Activated CD8-positive, alpha-beta T cell treated with anti-CD3 and anti-CD28 coated beads for 36 hours (primary cell): ENCODE measurements around the gene SPAG5. TPM values are rescaled to one million over a fixed set of nuclear protein-coding genes. Genes with fewer than 3 reads are reported as not detected.

Experiments used
- ATAC-seq: fragments of 200-7000 bp; cut with Tn5 transposase; one replicate; pipeline ENCODE4 v1.10.0; 2021; ENCODE audit warnings: mild to moderate bottlenecking, moderate library complexity
- CTCF ChIA-PET: fragments of 350-600 bp; sonication (Branson Sonifier 250); formaldehyde crosslinking; loops from one replicate; lab custom pipeline; 2021; ENCODE audit warnings: antibody characterized with exemption; lab: Charles Lee
- POLR2A ChIA-PET: fragments of 350-600 bp; sonication (Branson Sonifier 250); formaldehyde crosslinking; loops from one replicate; lab custom pipeline; 2021; ENCODE audit warnings: antibody characterized with exemption; lab: Charles Lee
- DNase-seq: peaks from one replicate; pipeline ENCODE4 v3.0.0-alpha.2; 2020
- H3K27ac Mint-ChIP-seq: one replicate; pipeline ENCODE4 v1.8.0; 2021; ENCODE audit warnings: mild to moderate bottlenecking, mixed read lengths
- H3K27me3 Mint-ChIP-seq: one replicate; pipeline ENCODE4 v1.8.0; 2021; ENCODE audit warnings: mixed read lengths
- H3K36me3 Mint-ChIP-seq: one replicate; pipeline ENCODE4 v1.8.0; 2021; ENCODE audit warnings: low read depth, mixed read lengths
- H3K4me1 Mint-ChIP-seq: one replicate; pipeline ENCODE4 v1.8.0; 2021; ENCODE audit warnings: low read depth, mixed read lengths
- H3K4me3 Mint-ChIP-seq: one replicate; pipeline ENCODE4 v1.8.0; 2021; ENCODE audit warnings: mild to moderate bottlenecking, moderate library complexity, mixed read lengths
- H3K9me3 Mint-ChIP-seq: one replicate; pipeline ENCODE4 v1.8.0; 2021; ENCODE audit warnings: mixed read lengths
- intact Hi-C: fragments of 100-400 bp; cut with micrococcal nuclease; formaldehyde crosslinking; loops from one replicate; pipeline ENCODE4 v1.10.0; 2022
- total RNA-seq, 2 experiments: library from RNA; stranded (reverse); gene quantifications; one replicate each; pipeline ENCODE4 v1.2.3, GENCODE V29; 2021
- TF ChIP-seq, protein P1 (sequence below): fragments of 200-600 bp; IDR thresholded peaks from one replicate; pipeline ENCODE4 v1.8.0; 2022; ENCODE audit warnings: antibody characterized with exemption, mild to moderate bottlenecking

Gene SPAG5
- total RNA-seq, 2 experiments from 2014 or later = 140 to 141 TPM

DNA sequence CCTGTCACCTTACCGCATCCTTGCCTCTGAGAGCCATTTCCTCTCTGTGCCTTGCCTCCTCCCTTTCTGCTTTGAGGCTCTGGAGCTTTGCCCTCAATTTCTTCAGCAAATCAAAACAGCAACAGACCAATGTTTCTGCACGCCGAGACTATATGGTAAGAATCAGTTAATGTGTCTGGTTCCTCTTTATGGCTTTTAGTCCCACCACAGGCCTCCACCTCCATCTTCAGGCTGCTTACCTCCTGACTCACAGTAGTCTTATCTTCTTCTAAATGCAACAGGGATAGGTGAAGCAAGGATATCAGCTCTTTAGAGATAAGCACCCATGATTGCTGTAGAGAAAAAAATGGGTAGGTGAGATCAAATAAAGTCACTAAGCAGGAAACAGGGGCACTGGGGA, 13.0 kb downstream of the SPAG5 start:
- H3K4me1 Mint-ChIP-seq = no peaks in the 10 kb centered on the region
- H3K36me3 Mint-ChIP-seq = peaks cover 28% of the 10 kb centered on the region
- no peaks in the 10 kb centered on the region for H3K9me3 Mint-ChIP-seq
- no peaks in the 10 kb centered on the region for H3K27me3 Mint-ChIP-seq
- no peak overlapping the region for H3K27ac Mint-ChIP-seq
- TF ChIP-seq, protein P1, sequence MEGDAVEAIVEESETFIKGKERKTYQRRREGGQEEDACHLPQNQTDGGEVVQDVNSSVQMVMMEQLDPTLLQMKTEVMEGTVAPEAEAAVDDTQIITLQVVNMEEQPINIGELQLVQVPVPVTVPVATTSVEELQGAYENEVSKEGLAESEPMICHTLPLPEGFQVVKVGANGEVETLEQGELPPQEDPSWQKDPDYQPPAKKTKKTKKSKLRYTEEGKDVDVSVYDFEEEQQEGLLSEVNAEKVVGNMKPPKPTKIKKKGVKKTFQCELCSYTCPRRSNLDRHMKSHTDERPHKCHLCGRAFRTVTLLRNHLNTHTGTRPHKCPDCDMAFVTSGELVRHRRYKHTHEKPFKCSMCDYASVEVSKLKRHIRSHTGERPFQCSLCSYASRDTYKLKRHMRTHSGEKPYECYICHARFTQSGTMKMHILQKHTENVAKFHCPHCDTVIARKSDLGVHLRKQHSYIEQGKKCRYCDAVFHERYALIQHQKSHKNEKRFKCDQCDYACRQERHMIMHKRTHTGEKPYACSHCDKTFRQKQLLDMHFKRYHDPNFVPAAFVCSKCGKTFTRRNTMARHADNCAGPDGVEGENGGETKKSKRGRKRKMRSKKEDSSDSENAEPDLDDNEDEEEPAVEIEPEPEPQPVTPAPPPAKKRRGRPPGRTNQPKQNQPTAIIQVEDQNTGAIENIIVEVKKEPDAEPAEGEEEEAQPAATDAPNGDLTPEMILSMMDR = no peak
- intact Hi-C loops = no loop called here
- no peak overlapping the region for H3K4me3 Mint-ChIP-seq
- ATAC-seq (no peak), DNase-seq (no peak)
- POLR2A ChIA-PET = interaction anchor here (0.6 to 1.4 kb wide), 2 partner anchors 12 to 305 kb away, joined by 3 to 4 read pairs; no protein-coding TSS in a partner anchor
- CTCF ChIA-PET = interaction anchor here (0.9 kb wide), 1 partner anchor 11 kb away, joined by 4 read pairs; no protein-coding TSS in a partner anchor

DNA sequence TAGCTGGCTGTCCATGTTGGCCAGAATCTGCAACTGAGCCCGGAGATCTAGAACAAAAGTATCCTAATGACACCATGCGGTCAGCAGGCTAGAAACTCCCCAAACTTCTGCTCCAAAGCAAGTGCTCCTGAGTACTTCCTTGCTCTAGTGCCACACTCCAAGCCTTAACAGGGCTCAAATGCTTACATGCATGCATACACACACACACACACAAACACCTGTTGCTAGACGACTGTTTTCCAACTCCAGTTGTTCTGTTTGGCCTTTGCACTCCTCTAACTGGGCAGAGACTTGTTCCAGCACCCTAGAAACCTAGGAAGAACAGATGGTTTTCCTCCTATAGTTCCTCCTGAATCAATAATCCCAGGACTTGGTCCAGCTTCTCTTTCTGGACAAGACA, 14.4 kb downstream of the SPAG5 start:
- H3K4me3 Mint-ChIP-seq = no peak overlapping the region
- H3K36me3 Mint-ChIP-seq = peaks cover 36% of the 10 kb centered on the region
- H3K4me1 Mint-ChIP-seq = peaks cover 13% of the 10 kb centered on the region
- H3K9me3 Mint-ChIP-seq = no peaks in the 10 kb centered on the region
- DNase-seq = no peak
- TF ChIP-seq, protein P1 = no peak
- ChIA-PET CTCF (no interaction called here), POLR2A (interaction anchor here (0.6 to 1.9 kb wide), 4 partner anchors 9 to 40 kb away, joined by 3 to 8 read pairs (median 4); no protein-coding TSS in a partner anchor)
- H3K27ac Mint-ChIP-seq = no peak overlapping the region
- no peak for ATAC-seq
- no peaks in the 10 kb centered on the region for H3K27me3 Mint-ChIP-seq
- intact Hi-C loops = no loop called here

DNA sequence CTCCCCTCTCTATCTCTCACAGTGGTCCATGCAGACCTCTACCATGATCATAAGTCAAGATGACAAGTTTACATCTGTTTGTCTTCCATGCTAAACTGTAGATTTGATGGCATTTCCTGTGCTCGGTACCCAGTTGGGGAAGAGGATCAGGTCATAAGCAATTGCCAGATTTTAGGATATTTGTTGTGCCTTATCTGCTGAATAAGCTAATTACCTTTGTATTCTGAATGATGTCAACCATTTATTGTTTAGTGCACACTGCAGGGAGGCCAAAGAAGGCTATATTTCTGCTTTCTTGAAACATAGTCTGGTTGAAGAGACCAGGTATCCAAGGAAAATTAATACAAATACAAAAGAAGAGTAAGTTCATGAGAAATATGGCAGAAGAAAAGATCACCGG, 16.3 kb downstream of the SPAG5 start:
- H3K9me3 Mint-ChIP-seq = no peaks in the 10 kb centered on the region
- ChIA-PET CTCF (no interaction called here), POLR2A (interaction anchor here (0.9 to 9.1 kb wide), 4 partner anchors 8 to 15 kb away, joined by 3 to 58 read pairs (median 10); partner anchors contain the start of genes PIGS and SPAG5)
- intact Hi-C loops = no loop called here
- H3K27me3 Mint-ChIP-seq = no peaks in the 10 kb centered on the region
- no peak overlapping the region for H3K27ac Mint-ChIP-seq
- peaks cover 18% of the 10 kb centered on the region for H3K4me1 Mint-ChIP-seq
- H3K4me3 Mint-ChIP-seq = no peak overlapping the region
- ATAC-seq (no peak), DNase-seq (no peak)
- H3K36me3 Mint-ChIP-seq = peaks cover 45% of the 10 kb centered on the region
- TF ChIP-seq, protein P1 = no peak

DNA sequence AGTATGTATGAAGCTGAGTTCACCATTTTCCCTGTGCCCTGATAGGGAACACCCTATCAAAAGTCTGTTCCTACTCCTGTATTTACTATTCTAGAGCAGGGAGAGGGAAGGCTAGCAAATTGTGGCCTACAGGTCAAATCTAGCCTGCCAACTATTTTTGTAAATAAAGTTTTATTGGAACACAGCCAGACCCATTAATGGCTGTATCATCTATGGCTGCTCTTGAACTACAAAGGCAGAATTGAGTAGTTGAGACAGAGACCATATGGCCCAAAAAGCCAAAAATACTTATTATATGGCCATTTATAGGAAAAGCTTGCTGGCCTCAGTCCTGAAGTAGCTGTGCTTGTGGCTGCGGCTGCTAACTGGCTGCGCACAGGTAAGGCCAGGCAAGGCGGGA, 17.9 kb downstream of the SPAG5 start:
- peaks cover 52% of the 10 kb centered on the region for H3K36me3 Mint-ChIP-seq
- no peaks in the 10 kb centered on the region for H3K9me3 Mint-ChIP-seq
- H3K27ac Mint-ChIP-seq = no peak overlapping the region
- ATAC-seq (no peak), DNase-seq (no peak)
- intact Hi-C loops = no loop called here
- CTCF ChIA-PET = no interaction called here
- no peak overlapping the region for H3K4me3 Mint-ChIP-seq
- H3K27me3 Mint-ChIP-seq = no peaks in the 10 kb centered on the region
- H3K4me1 Mint-ChIP-seq = peaks cover 27% of the 10 kb centered on the region
- POLR2A ChIA-PET = interaction anchor here (1.0 to 9.1 kb wide), 3 partner anchors 9 to 41 kb away, joined by 3 to 58 read pairs (median 14); partner anchors contain the start of genes PIGS and SPAG5
- TF ChIP-seq, protein P1 = no peak

DNA sequence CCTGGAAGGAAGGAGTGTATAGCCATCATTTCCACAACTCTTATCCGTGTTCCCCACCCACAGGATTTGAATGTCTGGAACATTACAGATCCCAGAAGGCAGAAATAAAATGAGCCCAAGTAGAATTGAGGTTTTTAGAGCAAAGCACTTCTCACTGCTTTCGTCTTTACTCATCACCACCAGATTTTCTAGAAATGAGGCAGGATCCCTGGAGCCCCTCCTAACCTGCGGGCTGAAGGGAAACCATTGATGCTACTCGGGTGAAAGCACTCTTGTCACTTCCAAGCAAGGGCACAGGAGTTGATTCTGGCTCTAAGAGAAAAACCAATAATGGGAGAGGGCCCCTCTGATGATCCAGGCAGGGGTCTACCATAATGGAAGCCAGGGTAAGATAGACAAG, 19.3 kb downstream of the SPAG5 start:
- TF ChIP-seq, protein P1 = no peak
- POLR2A ChIA-PET = interaction anchor here (0.7 to 9.1 kb wide), 7 partner anchors 9 to 39 kb away, joined by 3 to 58 read pairs (median 3); partner anchors contain the start of gene SPAG5
- peaks cover 34% of the 10 kb centered on the region for H3K4me1 Mint-ChIP-seq
- CTCF ChIA-PET = interaction anchor here (1.3 to 1.6 kb wide), 4 partner anchors 13 to 67 kb away, joined by 3 to 4 read pairs (median 3); no protein-coding TSS in a partner anchor
- ATAC-seq = no peak
- intact Hi-C loops = no loop called here
- H3K9me3 Mint-ChIP-seq = no peaks in the 10 kb centered on the region
- H3K27me3 Mint-ChIP-seq = no peaks in the 10 kb centered on the region
- peaks cover 53% of the 10 kb centered on the region for H3K36me3 Mint-ChIP-seq
- H3K4me3 Mint-ChIP-seq = no peak overlapping the region
- peak overlapping the region; percentile 31 for H3K27ac Mint-ChIP-seq
- peak; percentile 42 for DNase-seq
